ENCODE data around the gene CRP. TPM values are rescaled to one million over a fixed set of nuclear protein-coding genes. Genes with fewer than 3 reads are reported as not detected.

Gene CRP, protein sequence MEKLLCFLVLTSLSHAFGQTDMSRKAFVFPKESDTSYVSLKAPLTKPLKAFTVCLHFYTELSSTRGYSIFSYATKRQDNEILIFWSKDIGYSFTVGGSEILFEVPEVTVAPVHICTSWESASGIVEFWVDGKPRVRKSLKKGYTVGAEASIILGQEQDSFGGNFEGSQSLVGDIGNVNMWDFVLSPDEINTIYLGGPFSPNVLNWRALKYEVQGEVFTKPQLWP
- not detected in 2 replicates for total RNA-seq

DNA sequence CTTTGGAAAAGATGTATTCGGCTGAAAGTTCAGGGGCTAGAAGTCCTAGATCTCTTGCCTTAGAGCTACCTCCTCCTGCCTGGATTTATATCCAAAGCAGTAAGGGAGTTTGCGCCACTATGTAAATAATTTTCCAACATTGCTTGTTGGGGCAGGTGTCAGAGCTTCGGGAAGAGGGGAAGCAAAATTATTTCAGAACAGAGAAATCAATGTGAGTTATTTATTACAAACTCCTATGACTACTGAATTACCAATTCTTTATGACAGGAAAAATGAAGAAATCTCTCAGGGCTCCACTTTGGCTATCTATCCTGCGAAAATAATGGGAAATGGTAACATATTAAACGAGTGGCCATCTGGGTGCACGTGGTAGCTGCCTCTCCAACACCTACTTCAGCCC is at the start of gene CRP:
Gene CRP (minus strand): TSS at position 61 of the 400 bp plus-strand sequence. CDS start 104 bp downstream, outside the sequence.
- H3K27me3 Mint-ChIP-seq = peaks cover 16% of the 10 kb centered on the region
- ATAC-seq (ENCODE audit: low read depth) (no peak), DNase-seq (no peak)
- H3K9me3 Mint-ChIP-seq = peaks cover 20% of the 10 kb centered on the region
- no peaks in the 10 kb centered on the region for H3K4me1 Mint-ChIP-seq
- CTCF ChIA-PET = no interaction called here
- TF ChIP-seq, protein P1, sequence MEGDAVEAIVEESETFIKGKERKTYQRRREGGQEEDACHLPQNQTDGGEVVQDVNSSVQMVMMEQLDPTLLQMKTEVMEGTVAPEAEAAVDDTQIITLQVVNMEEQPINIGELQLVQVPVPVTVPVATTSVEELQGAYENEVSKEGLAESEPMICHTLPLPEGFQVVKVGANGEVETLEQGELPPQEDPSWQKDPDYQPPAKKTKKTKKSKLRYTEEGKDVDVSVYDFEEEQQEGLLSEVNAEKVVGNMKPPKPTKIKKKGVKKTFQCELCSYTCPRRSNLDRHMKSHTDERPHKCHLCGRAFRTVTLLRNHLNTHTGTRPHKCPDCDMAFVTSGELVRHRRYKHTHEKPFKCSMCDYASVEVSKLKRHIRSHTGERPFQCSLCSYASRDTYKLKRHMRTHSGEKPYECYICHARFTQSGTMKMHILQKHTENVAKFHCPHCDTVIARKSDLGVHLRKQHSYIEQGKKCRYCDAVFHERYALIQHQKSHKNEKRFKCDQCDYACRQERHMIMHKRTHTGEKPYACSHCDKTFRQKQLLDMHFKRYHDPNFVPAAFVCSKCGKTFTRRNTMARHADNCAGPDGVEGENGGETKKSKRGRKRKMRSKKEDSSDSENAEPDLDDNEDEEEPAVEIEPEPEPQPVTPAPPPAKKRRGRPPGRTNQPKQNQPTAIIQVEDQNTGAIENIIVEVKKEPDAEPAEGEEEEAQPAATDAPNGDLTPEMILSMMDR (IDR thresholded peaks at IDR 0.05) = no peak
- peaks cover 4% of the 10 kb centered on the region for H3K36me3 Mint-ChIP-seq (ENCODE audit: low read depth)
- H3K4me3 Mint-ChIP-seq = no peak within 1 kb of the TSS
- POLR2A ChIA-PET = no interaction called here
- no peak within 1 kb of the TSS for H3K27ac Mint-ChIP-seq
- intact Hi-C loops (cut with micrococcal nuclease) = no loop called here

DNA sequence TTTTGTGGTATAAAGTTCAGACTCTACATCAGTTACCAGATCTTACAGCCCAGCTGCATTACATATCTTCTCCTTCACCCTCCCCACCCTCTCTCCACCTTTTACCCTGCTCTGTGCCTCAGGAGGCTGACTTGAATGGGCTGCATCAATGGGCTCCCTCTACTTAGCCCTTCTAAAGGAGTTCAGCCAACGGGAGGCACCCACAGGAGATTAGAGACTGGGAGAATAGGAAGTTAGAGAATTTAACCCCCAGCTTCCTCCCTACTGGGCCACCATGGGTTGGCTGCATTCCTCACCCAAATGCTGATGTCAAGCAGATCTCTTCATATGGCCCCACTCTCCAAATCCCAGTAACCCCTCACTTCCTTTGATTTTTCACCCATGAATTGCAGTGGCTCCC is 49.3 kb upstream of the CRP start:
- Mint-ChIP-seq H3K27me3 (peaks cover 18% of the 10 kb centered on the region), H3K27ac (no peak overlapping the region), H3K4me3 (no peak overlapping the region), H3K9me3 (no peaks in the 10 kb centered on the region), H3K36me3 (ENCODE audit: low read depth) (no peaks in the 10 kb centered on the region), H3K4me1 (no peaks in the 10 kb centered on the region)
- intact Hi-C loops (cut with micrococcal nuclease) = no loop called here
- ATAC-seq (ENCODE audit: low read depth) = no peak
- TF ChIP-seq, protein P1 (IDR thresholded peaks at IDR 0.05) = no peak
- CTCF ChIA-PET = no interaction called here
- POLR2A ChIA-PET = no interaction called here
- DNase-seq = no peak

DNA sequence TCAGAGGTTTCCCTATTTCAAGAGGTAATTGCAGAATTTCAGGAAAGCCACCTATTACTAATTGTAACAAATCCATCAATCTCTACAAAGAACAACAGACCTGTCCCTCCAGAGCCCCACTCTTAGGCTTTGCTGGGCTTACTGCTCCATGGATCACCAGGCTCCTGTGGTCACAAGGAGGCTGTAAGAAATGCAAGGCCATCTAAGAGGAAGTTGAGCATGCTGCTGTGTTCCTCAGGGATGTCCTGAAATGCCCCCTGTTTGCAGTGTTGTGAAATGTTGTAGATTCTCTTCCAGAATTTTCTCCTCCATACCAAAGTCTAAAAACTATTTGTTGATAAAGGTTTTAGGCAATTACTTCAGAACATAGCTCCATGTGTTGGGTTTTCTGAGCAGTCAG is 42.0 kb upstream of the CRP start:
- Mint-ChIP-seq H3K36me3 (ENCODE audit: low read depth) (no peaks in the 10 kb centered on the region), H3K9me3 (no peaks in the 10 kb centered on the region), H3K4me1 (no peaks in the 10 kb centered on the region), H3K27ac (no peak overlapping the region), H3K4me3 (no peak overlapping the region), H3K27me3 (peaks cover 5% of the 10 kb centered on the region)
- ChIA-PET CTCF (no interaction called here), POLR2A (no interaction called here)
- DNase-seq (no peak), ATAC-seq (ENCODE audit: low read depth) (no peak)
- intact Hi-C loops (cut with micrococcal nuclease) = no loop called here
- TF ChIP-seq, protein P1 (IDR thresholded peaks at IDR 0.05) = no peak

DNA sequence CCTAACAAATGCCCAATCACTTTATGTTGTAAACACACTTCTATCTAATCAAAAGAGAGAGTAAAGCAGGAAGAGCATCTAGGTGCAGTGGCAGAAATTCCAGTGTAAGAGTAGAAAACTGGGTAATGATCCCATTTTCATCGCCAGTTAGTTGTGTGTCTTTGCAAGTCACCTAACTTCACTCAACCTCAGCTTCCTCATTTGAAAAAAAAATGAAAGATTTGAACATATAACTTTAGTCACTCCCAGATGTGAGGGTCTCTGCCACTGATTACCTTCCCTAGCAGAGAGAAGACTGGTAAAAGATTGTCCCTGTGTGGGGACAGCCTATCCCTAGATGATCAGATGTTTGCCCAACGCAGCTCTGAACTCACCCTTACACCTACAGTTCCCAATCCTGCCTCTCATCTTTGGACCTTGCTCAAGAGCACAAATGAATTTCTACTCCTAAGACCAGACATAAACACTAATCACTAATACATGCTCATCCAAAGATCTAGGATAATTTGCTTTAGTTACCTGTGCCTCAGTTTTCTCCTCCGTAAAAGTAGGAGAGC is 41.1 kb upstream of the CRP start:
- H3K9me3 Mint-ChIP-seq = no peaks in the 10 kb centered on the region
- peaks cover 5% of the 10 kb centered on the region for H3K27me3 Mint-ChIP-seq
- intact Hi-C loops (cut with micrococcal nuclease) = no loop called here
- no peaks in the 10 kb centered on the region for H3K36me3 Mint-ChIP-seq (ENCODE audit: low read depth)
- DNase-seq = no peak
- no peak overlapping the region for H3K4me3 Mint-ChIP-seq
- POLR2A ChIA-PET = no interaction called here
- TF ChIP-seq, protein P1 (IDR thresholded peaks at IDR 0.05) = no peak
- no peak overlapping the region for H3K27ac Mint-ChIP-seq
- CTCF ChIA-PET = no interaction called here
- no peaks in the 10 kb centered on the region for H3K4me1 Mint-ChIP-seq
- ATAC-seq (ENCODE audit: low read depth) = no peak

DNA sequence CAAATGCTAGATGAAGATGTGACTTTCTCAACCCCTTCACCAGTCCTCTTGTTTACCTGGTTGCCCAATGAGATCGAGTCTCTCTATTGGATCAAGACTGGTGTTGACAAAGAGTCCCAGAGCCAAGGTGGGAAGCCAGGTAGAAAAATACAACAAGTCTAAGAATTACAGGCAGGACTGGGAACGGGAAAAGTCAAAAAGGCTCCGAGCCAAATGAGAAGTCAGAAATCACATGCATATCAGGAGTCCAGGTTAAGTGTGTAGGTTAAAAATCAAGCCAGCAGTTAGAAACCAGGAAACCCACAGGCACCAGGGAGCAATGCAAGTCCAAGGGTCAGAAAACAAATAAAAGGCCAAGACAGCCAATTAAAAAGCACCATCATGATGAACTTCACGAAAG is 39.0 kb upstream of the CRP start:
- intact Hi-C loops (cut with micrococcal nuclease) = no loop called here
- CTCF ChIA-PET = no interaction called here
- DNase-seq (no peak), ATAC-seq (ENCODE audit: low read depth) (no peak)
- no peaks in the 10 kb centered on the region for H3K9me3 Mint-ChIP-seq
- H3K4me1 Mint-ChIP-seq = no peaks in the 10 kb centered on the region
- H3K27me3 Mint-ChIP-seq = peaks cover 5% of the 10 kb centered on the region
- no peak overlapping the region for H3K27ac Mint-ChIP-seq
- H3K36me3 Mint-ChIP-seq (ENCODE audit: low read depth) = no peaks in the 10 kb centered on the region
- H3K4me3 Mint-ChIP-seq = no peak overlapping the region
- POLR2A ChIA-PET = no interaction called here
- TF ChIP-seq, protein P1 (IDR thresholded peaks at IDR 0.05) = no peak

Data from activated B cell treated with CpG ODN at 0.5 μM for 24 hours (primary cell).